Osteoblast (primary cell): ENCODE measurements around the gene HPGDS. TPM values are rescaled to one million over a fixed set of nuclear protein-coding genes. Genes with fewer than 3 reads are reported as not detected.

ENCODE experiments used
- DNase-seq: peaks from one replicate; pipeline ENCODE4 v3.0.0; 2011; ENCODE audit warnings: low spot score, mixed read lengths; ENCODE audit not compliant: insufficient read length; ENCODE audit errors: missing footprints
- H2AFZ ChIP-seq: 2 replicates; pipeline ENCODE4 v1.6.0; 2011; ENCODE audit warnings: mild to moderate bottlenecking, low read length
- H3K27ac ChIP-seq: 2 replicates; pipeline ENCODE4 v1.5.1; 2011; ENCODE audit warnings: mild to moderate bottlenecking, low read depth, low read length, moderate library complexity
- H3K27me3 ChIP-seq: 2 replicates; pipeline ENCODE4 v1.6.0; 2012; ENCODE audit warnings: mild to moderate bottlenecking, control low read depth, inconsistent platforms, low read length, moderate library complexity; ENCODE audit not compliant: insufficient read depth
- H3K36me3 ChIP-seq: 2 replicates; pipeline ENCODE4 v1.5.1; 2011; ENCODE audit warnings: mild to moderate bottlenecking, low read length, control low read depth, moderate library complexity; ENCODE audit not compliant: insufficient read depth
- H3K4me1 ChIP-seq: 2 replicates; pipeline ENCODE4 v1.5.1; 2011; ENCODE audit warnings: mild to moderate bottlenecking, low read length, control low read depth, moderate library complexity; ENCODE audit not compliant: insufficient read depth
- H3K4me2 ChIP-seq: 2 replicates; pipeline ENCODE4 v1.6.0; 2011; ENCODE audit warnings: mild to moderate bottlenecking, low read length; ENCODE audit not compliant: insufficient read depth
- H3K4me3 ChIP-seq: fragments of 200-600 bp; sonication (generic); 3 replicates; pipeline ENCODE4 v1.5.1; 2012; ENCODE audit warnings: mild to moderate bottlenecking, low read length, inconsistent platforms; ENCODE audit not compliant: insufficient read depth
- H3K79me2 ChIP-seq: 2 replicates; pipeline ENCODE4 v1.6.0; 2012; ENCODE audit warnings: mild to moderate bottlenecking, low read length, control low read depth, inconsistent platforms; ENCODE audit not compliant: insufficient read depth
- H3K9me3 ChIP-seq: 2 replicates; pipeline ENCODE4 v1.5.1; 2011; ENCODE audit warnings: low read depth, low read length, control low read depth
- H4K20me1 ChIP-seq: 2 replicates; pipeline ENCODE4 v1.6.0; 2012; ENCODE audit warnings: mild to moderate bottlenecking, low read length, control low read depth; ENCODE audit not compliant: insufficient read depth
- CTCF ChIP-seq: IDR thresholded peaks from 2 replicates; pipeline ENCODE4 v1.5.1; 2011; ENCODE audit warnings: mild to moderate bottlenecking, low read depth, low read length, moderate library complexity; ENCODE audit errors: extremely low read depth
- total RNA-seq: library from RNA; depleted of rRNA; stranded (reverse); fragments of >200 nt; gene quantifications from 2 replicates; pipeline ENCODE4 v1.2.3, GENCODE V29; 2012

HPGDS gene
- total RNA-seq, 1 donor = not detected

DNA sequence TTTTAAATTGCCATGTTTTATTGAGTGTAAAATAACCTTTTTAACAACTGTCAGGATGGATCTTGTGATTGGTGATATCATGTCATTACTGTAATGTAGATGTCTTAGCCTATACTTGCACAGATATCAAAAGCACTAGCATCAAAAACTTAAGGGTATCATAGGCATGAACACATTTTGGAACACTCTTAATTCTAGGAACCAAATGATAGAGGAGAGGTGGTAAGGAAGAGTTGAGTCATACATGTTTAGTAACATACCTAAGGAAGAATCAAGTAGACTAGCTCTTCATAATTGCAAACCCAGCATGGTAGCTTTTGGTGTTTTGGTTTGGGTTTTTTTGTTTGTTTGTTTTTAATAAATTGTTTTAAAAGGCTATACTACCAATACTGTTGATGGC is 91.5 kb downstream of the HPGDS start:
- Histone ChIP-seq H3K4me1 (no peaks in the 10 kb centered on the region), H3K27ac (no peak overlapping the region), H4K20me1 (no peaks in the 10 kb centered on the region), H3K79me2 (no peaks in the 10 kb centered on the region), H3K27me3 (no peaks in the 10 kb centered on the region), H3K9me3 (no peaks in the 10 kb centered on the region), H2AFZ (no peak overlapping the region), H3K4me2 (no peak overlapping the region), H3K4me3 (no peak overlapping the region), H3K36me3 (peaks cover 29% of the 10 kb centered on the region)
- no peak for TF ChIP-seq CTCF
- DNase-seq = no peak

Other genes starting within 250 kb of the HPGDS start
- gene SMARCAD1, start 135.0 kb downstream of the HPGDS start, total RNA-seq = 38.7 and 41.3 TPM in 2 replicates
- gene PDLIM5, start 109.1 kb upstream of the HPGDS start, total RNA-seq = 242 and 312 TPM in 2 replicates